ENCODE measurements around the gene DPM2. TPM values are rescaled to one million over a fixed set of nuclear protein-coding genes. Genes with fewer than 3 reads are reported as not detected.

DPM2 gene
- polyA plus RNA-seq, 2 of the 4 experiments (the other 2 are of a cell fraction): 41.9 to 45.9 TPM

Other genes starting within 250 kb of the DPM2 start
- gene CFAP157, start 230.9 kb downstream of the DPM2 start, polyA plus RNA-seq (2011; rRNA removed): 0.04 TPM in 1 of 2 replicates, not detected in the other
- 0.04 TPM in 1 of 3 replicates, not detected in the others for gene CFAP157, start 230.9 kb downstream of the DPM2 start, polyA plus RNA-seq (2017; fragmentation: RNase III; extraction: RNeasy Plus Mini Kit Qiagen cat#74134 plus additional on column Dnase treatment)
- gene PTRH1, start 222.2 kb downstream of the DPM2 start, polyA plus RNA-seq (2011; rRNA removed): 3.5 and 5.1 TPM in 2 replicates
- 9.9 to 12.6 TPM (median 11.4 TPM) in 3 replicates for gene PTRH1, start 222.2 kb downstream of the DPM2 start, polyA plus RNA-seq (2017; fragmentation: RNase III; extraction: RNeasy Plus Mini Kit Qiagen cat#74134 plus additional on column Dnase treatment)
- gene TTC16, start 221.8 kb downstream of the DPM2 start, polyA plus RNA-seq (2011; rRNA removed): 0.03 TPM in 1 of 2 replicates, not detected in the other
- not detected in 3 replicates for gene TTC16, start 221.8 kb downstream of the DPM2 start, polyA plus RNA-seq (2017; fragmentation: RNase III; extraction: RNeasy Plus Mini Kit Qiagen cat#74134 plus additional on column Dnase treatment)
- 4.9 and 5.5 TPM in 2 replicates for gene TOR2A, start 202.6 kb downstream of the DPM2 start, polyA plus RNA-seq (2011; rRNA removed)
- gene TOR2A, start 202.6 kb downstream of the DPM2 start, polyA plus RNA-seq (2017; fragmentation: RNase III; extraction: RNeasy Plus Mini Kit Qiagen cat#74134 plus additional on column Dnase treatment): 9.4 to 9.6 TPM (median 9.5 TPM) in 3 replicates
- 0.06 and 0.11 TPM in 2 replicates for gene SH2D3C, start 159.2 kb downstream of the DPM2 start, polyA plus RNA-seq (2011; rRNA removed)
- 0.04 to 0.08 TPM (median 0.06 TPM) in 3 replicates for gene SH2D3C, start 159.2 kb downstream of the DPM2 start, polyA plus RNA-seq (2017; fragmentation: RNase III; extraction: RNeasy Plus Mini Kit Qiagen cat#74134 plus additional on column Dnase treatment)
- gene CDK9, start 151.8 kb downstream of the DPM2 start, polyA plus RNA-seq (2011; rRNA removed): 45.7 and 46.7 TPM in 2 replicates
- gene CDK9, start 151.8 kb downstream of the DPM2 start, polyA plus RNA-seq (2017; fragmentation: RNase III; extraction: RNeasy Plus Mini Kit Qiagen cat#74134 plus additional on column Dnase treatment): 35.3 to 46.2 TPM (median 43.8 TPM) in 3 replicates
- gene FPGS, start 135.0 kb downstream of the DPM2 start, polyA plus RNA-seq (2011; rRNA removed): 28.8 and 33.4 TPM in 2 replicates
- gene FPGS, start 135.0 kb downstream of the DPM2 start, polyA plus RNA-seq (2017; fragmentation: RNase III; extraction: RNeasy Plus Mini Kit Qiagen cat#74134 plus additional on column Dnase treatment): 48.5 to 54.3 TPM (median 48.5 TPM) in 3 replicates
- not detected in 2 replicates for gene ENG, start 83.2 kb downstream of the DPM2 start, polyA plus RNA-seq (2011; rRNA removed)
- 0.03 to 0.15 TPM (median 0.08 TPM) in 3 replicates for gene ENG, start 83.2 kb downstream of the DPM2 start, polyA plus RNA-seq (2017; fragmentation: RNase III; extraction: RNeasy Plus Mini Kit Qiagen cat#74134 plus additional on column Dnase treatment)
- 30.0 and 33.6 TPM in 2 replicates for gene AK1, start 60.2 kb downstream of the DPM2 start, polyA plus RNA-seq (2011; rRNA removed)
- gene AK1, start 60.2 kb downstream of the DPM2 start, polyA plus RNA-seq (2017; fragmentation: RNase III; extraction: RNeasy Plus Mini Kit Qiagen cat#74134 plus additional on column Dnase treatment): 31.9 to 38.2 TPM (median 31.9 TPM) in 3 replicates
- gene ST6GALNAC6, start 38.3 kb downstream of the DPM2 start, polyA plus RNA-seq (2011; rRNA removed): 8.2 and 14.7 TPM in 2 replicates
- 15.8 to 25.2 TPM (median 22.0 TPM) in 3 replicates for gene ST6GALNAC6, start 38.3 kb downstream of the DPM2 start, polyA plus RNA-seq (2017; fragmentation: RNase III; extraction: RNeasy Plus Mini Kit Qiagen cat#74134 plus additional on column Dnase treatment)
- gene ST6GALNAC4, start 20.8 kb downstream of the DPM2 start, polyA plus RNA-seq (2011; rRNA removed): 11.0 and 12.5 TPM in 2 replicates
- 18.1 to 25.4 TPM (median 24.8 TPM) in 3 replicates for gene ST6GALNAC4, start 20.8 kb downstream of the DPM2 start, polyA plus RNA-seq (2017; fragmentation: RNase III; extraction: RNeasy Plus Mini Kit Qiagen cat#74134 plus additional on column Dnase treatment)
- 1.8 and 2.4 TPM in 2 replicates for gene PIP5KL1, start 7.1 kb downstream of the DPM2 start, polyA plus RNA-seq (2011; rRNA removed)
- 2.0 to 3.7 TPM (median 2.5 TPM) in 3 replicates for gene PIP5KL1, start 7.1 kb downstream of the DPM2 start, polyA plus RNA-seq (2017; fragmentation: RNase III; extraction: RNeasy Plus Mini Kit Qiagen cat#74134 plus additional on column Dnase treatment)
- gene EEIG1, start 43.1 kb upstream of the DPM2 start, polyA plus RNA-seq (2011; rRNA removed): 24.4 and 30.3 TPM in 2 replicates
- 24.1 to 33.0 TPM (median 31.5 TPM) in 3 replicates for gene EEIG1, start 43.1 kb upstream of the DPM2 start, polyA plus RNA-seq (2017; fragmentation: RNase III; extraction: RNeasy Plus Mini Kit Qiagen cat#74134 plus additional on column Dnase treatment)
- gene NAIF1, start 129.5 kb upstream of the DPM2 start, polyA plus RNA-seq (2011; rRNA removed): 6.0 and 7.8 TPM in 2 replicates
- gene NAIF1, start 129.5 kb upstream of the DPM2 start, polyA plus RNA-seq (2017; fragmentation: RNase III; extraction: RNeasy Plus Mini Kit Qiagen cat#74134 plus additional on column Dnase treatment): 6.8 to 7.6 TPM (median 7.5 TPM) in 3 replicates
- 7.0 TPM in 2 replicates for gene SLC25A25, start 130.4 kb upstream of the DPM2 start, polyA plus RNA-seq (2011; rRNA removed)
- gene SLC25A25, start 130.4 kb upstream of the DPM2 start, polyA plus RNA-seq (2017; fragmentation: RNase III; extraction: RNeasy Plus Mini Kit Qiagen cat#74134 plus additional on column Dnase treatment): 6.5 to 7.0 TPM (median 7.0 TPM) in 3 replicates
- gene PTGES2, start 189.9 kb upstream of the DPM2 start, polyA plus RNA-seq (2011; rRNA removed): 79.8 and 94.5 TPM in 2 replicates
- 92.6 to 97.2 TPM (median 94.1 TPM) in 3 replicates for gene PTGES2, start 189.9 kb upstream of the DPM2 start, polyA plus RNA-seq (2017; fragmentation: RNase III; extraction: RNeasy Plus Mini Kit Qiagen cat#74134 plus additional on column Dnase treatment)
- gene LCN2, start 211.6 kb upstream of the DPM2 start, polyA plus RNA-seq (2011; rRNA removed): 11.9 and 18.1 TPM in 2 replicates
- gene LCN2, start 211.6 kb upstream of the DPM2 start, polyA plus RNA-seq (2017; fragmentation: RNase III; extraction: RNeasy Plus Mini Kit Qiagen cat#74134 plus additional on column Dnase treatment): 2.3 to 3.0 TPM (median 2.6 TPM) in 3 replicates
- 23.0 and 23.8 TPM in 2 replicates for gene BBLN, start 222.4 kb upstream of the DPM2 start, polyA plus RNA-seq (2011; rRNA removed)
- 23.3 to 28.1 TPM (median 26.0 TPM) in 3 replicates for gene BBLN, start 222.4 kb upstream of the DPM2 start, polyA plus RNA-seq (2017; fragmentation: RNase III; extraction: RNeasy Plus Mini Kit Qiagen cat#74134 plus additional on column Dnase treatment)

All from A549 (cell line).